A549 (cell line): ENCODE data around the gene SLC9A4. TPM values are rescaled to one million over a fixed set of nuclear protein-coding genes. Genes with fewer than 3 reads are reported as not detected.

Source experiments
- ATAC-seq, 2 experiments: fragments of 200-7000 bp in 1 of 2; fragments of >200 bp in 1 of 2; cut with Nextera tagmentation in 1 of 2; cut with Tn5 transposase in 1 of 2; 3 replicates each; pipeline versions ENCODE4 v1.8.0 to v1.9.1; 2018 to 2020; ENCODE audit warnings: mild to moderate bottlenecking in 1 of 2, moderate library complexity in 1 of 2
- CTCF ChIA-PET: fragments of 300-600 bp; sonication (Branson Sonifier 250); formaldehyde crosslinking; extraction: SDS; loops from one replicate; lab custom pipeline; 2021; ENCODE audit warnings: antibody characterized with exemption, inconsistent platforms; lab: Yijun Ruan, JAX
- POLR2A ChIA-PET: fragments of 350-600 bp; formaldehyde crosslinking; extraction: SDS; loops from one replicate; lab custom pipeline; 2021; ENCODE audit warnings: antibody characterized with exemption, inconsistent platforms; lab: Yijun Ruan, JAX
- DNase-seq, 2 experiments: peaks; one replicate each; pipeline versions ENCODE4 v3.0.0 to v3.0.0-alpha.2; 2011 to 2016; ENCODE audit warnings: low read depth in 1 of 2, low spot score in 1 of 2
- FAIRE-seq: peaks from 2 replicates; lab custom pipeline; 2011; peaks lifted over from hg19 to GRCh38; lab: Jason Lieb, UNC
- H3K27ac ChIP-seq, 2 experiments: fragments of >200 bp; sonication (Bioruptor Twin); formaldehyde crosslinking; 3 replicates each; pipeline ENCODE4 v1.5.1; 2016 to 2017
- H3K4me1 ChIP-seq: fragments of >200 bp; sonication (Bioruptor Twin); formaldehyde crosslinking; 3 replicates; pipeline ENCODE4 v1.6.1; 2016
- H3K4me2 ChIP-seq: fragments of >200 bp; sonication (Bioruptor Twin); formaldehyde crosslinking; 3 replicates; pipeline ENCODE4 v1.6.1; 2016
- H3K4me3 ChIP-seq: fragments of >200 bp; sonication (Bioruptor Twin); formaldehyde crosslinking; 3 replicates; pipeline ENCODE4 v1.5.1; 2016
- H3K9me3 ChIP-seq: fragments of >200 bp; sonication (Bioruptor Twin); formaldehyde crosslinking; 3 replicates; pipeline ENCODE4 v1.6.1; 2016
- CBX2 ChIP-seq: fragments of 200-600 bp; sonication (generic); IDR thresholded peaks from 2 replicates; pipeline ENCODE4 v1.6.1; 2016; ENCODE audit warnings: low read depth, mild to moderate bottlenecking, borderline replicate concordance
- CHD2 ChIP-seq: fragments of 150-350 bp; IDR thresholded peaks from 2 replicates; pipeline ENCODE4 v1.6.1; 2014; ENCODE audit warnings: low read length; ENCODE audit not compliant: partially characterized antibody
- E2F6 ChIP-seq: IDR thresholded peaks from 2 replicates; pipeline ENCODE4 v1.6.1; 2012; ENCODE audit warnings: low read depth, borderline replicate concordance
- EHF ChIP-seq: fragments of 250-450 bp; sonication (Bioruptor Pico); IDR thresholded peaks from 2 replicates; pipeline ENCODE4 v1.5.0; 2020; ENCODE audit warnings: mild to moderate bottlenecking
- EHMT2 ChIP-seq: fragments of 200-600 bp; sonication (generic); IDR thresholded peaks from 2 replicates; pipeline ENCODE4 v1.6.1; 2016; ENCODE audit warnings: antibody characterized with exemption, low read depth, mild to moderate bottlenecking, moderate library complexity
- EP300 ChIP-seq, 2 experiments: fragments of >200 bp; sonication (Bioruptor Twin); formaldehyde crosslinking; IDR thresholded peaks; 2 replicates in 1 of 2; 3 replicates in 1 of 2; pipeline ENCODE4 v1.6.1; 2016 to 2017
- HEYL ChIP-seq: fragments of 250-450 bp; sonication (Bioruptor Pico); IDR thresholded peaks from 2 replicates; pipeline ENCODE4 v1.8.0; 2021; ENCODE audit warnings: mild to moderate bottlenecking, moderate library complexity
- HOXB5 ChIP-seq: fragments of 250-450 bp; sonication (Bioruptor Pico); IDR thresholded peaks from 2 replicates; pipeline ENCODE4 v1.5.0; 2020; ENCODE audit warnings: mild to moderate bottlenecking, moderate library complexity
- JUNB ChIP-seq: fragments of >200 bp; sonication (Bioruptor Twin); formaldehyde crosslinking; IDR thresholded peaks from 2 replicates; pipeline ENCODE4 v1.6.1; 2016
- KDM1A ChIP-seq: fragments of 200-600 bp; sonication (generic); IDR thresholded peaks from 2 replicates; pipeline ENCODE4 v1.6.1; 2016; ENCODE audit warnings: low read depth, mild to moderate bottlenecking
- KDM5A ChIP-seq: fragments of 200-600 bp; sonication (generic); IDR thresholded peaks from 2 replicates; pipeline ENCODE4 v1.6.1; 2016; ENCODE audit warnings: antibody characterized with exemption, mild to moderate bottlenecking
- MYC ChIP-seq: IDR thresholded peaks from 2 replicates; pipeline ENCODE4 v1.6.1; 2012; ENCODE audit warnings: mild to moderate bottlenecking, inconsistent platforms, low read length, improper control_type of control experiment, borderline replicate concordance
- NFE2L2 ChIP-seq: fragments of 150-350 bp; conservative IDR thresholded peaks from 2 replicates; pipeline ENCODE4 v1.6.1; 2014; ENCODE audit warnings: low read length
- PHF8 ChIP-seq: fragments of 200-600 bp; sonication (generic); IDR thresholded peaks from 2 replicates; pipeline ENCODE4 v1.6.1; 2016; ENCODE audit warnings: low read depth, mild to moderate bottlenecking, antibody characterized with exemption, moderate library complexity, borderline replicate concordance
- RARB ChIP-seq: fragments of 250-450 bp; sonication (Bioruptor Pico); IDR thresholded peaks from 2 replicates; pipeline ENCODE4 v1.8.0; 2021; ENCODE audit warnings: mild to moderate bottlenecking, moderate library complexity
- RFX5 ChIP-seq: fragments of 450-650 bp; IDR thresholded peaks from 2 replicates; pipeline ENCODE4 v1.7.1; 2014; ENCODE audit warnings: antibody characterized with exemption, mild to moderate bottlenecking, moderate library complexity
- SREBF2 ChIP-seq: fragments of 450-650 bp; IDR thresholded peaks from 2 replicates; pipeline ENCODE4 v1.6.1; 2014; ENCODE audit warnings: mild to moderate bottlenecking, moderate library complexity
- TP53 ChIP-seq: fragments of 250-450 bp; sonication (Bioruptor Pico); IDR thresholded peaks from 2 replicates; pipeline ENCODE4 v1.5.0; 2021; ENCODE audit warnings: mild to moderate bottlenecking, moderate library complexity
- ZSCAN20 ChIP-seq: fragments of 250-450 bp; sonication (Bioruptor Pico); IDR thresholded peaks from 2 replicates; pipeline ENCODE4 v1.8.0; 2022; ENCODE audit warnings: mild to moderate bottlenecking, moderate library complexity
- WGBS: methylation state at CpG from one replicate; pipeline ENCODE4 v1.1.6; 2017; ENCODE audit errors: missing lambda C conversion rate; 5-methylcytosine and 5-hydroxymethylcytosine counted together
- polyA plus RNA-seq, 4 experiments: library from polyadenylated mRNA; depleted of rRNA in 3 of 4; stranded (reverse); fragments of >200 nt; fragmentation: RNase III in 1 of 4; extraction: RNeasy Plus Mini Kit Qiagen cat#74134 plus additional on column Dnase treatment in 1 of 4; gene quantifications; 2 replicates in 3 of 4; 3 replicates in 1 of 4; pipeline ENCODE4 v1.2.3, GENCODE V29; 2011 to 2017
- TF ChIP-seq, protein P1 (sequence below): fragments of 450-650 bp; IDR thresholded peaks from 2 replicates; pipeline ENCODE4 v1.6.1; 2014; ENCODE audit warnings: antibody characterized with exemption
- TF ChIP-seq, protein P2 (sequence below): IDR thresholded peaks from 2 replicates; pipeline ENCODE4 v1.6.1; 2012
- TF ChIP-seq, protein P3 (sequence below): fragments of 200-600 bp; sonication (generic); IDR thresholded peaks from 2 replicates; pipeline ENCODE4 v1.6.1; 2016; ENCODE audit warnings: antibody characterized with exemption, mild to moderate bottlenecking, moderate library complexity

Gene SLC9A4
- polyA plus RNA-seq, 2 of the 4 experiments (the other 2 are of a cell fraction), result not detected

GRCh38 chr2:102436323-102436722 is 36.7 kb upstream of the SLC9A4 start:
- ChIA-PET POLR2A (no interaction called here), CTCF (interaction anchor here (1.0 kb wide), 1 partner anchor 196 kb away, joined by 3 read pairs; no protein-coding TSS in a partner anchor)
- no peak for DNase-seq
- ATAC-seq, result no peak
- 14% methylated on average over 3 of the region's 3 CpGs for WGBS
- TF ChIP-seq, protein P1, sequence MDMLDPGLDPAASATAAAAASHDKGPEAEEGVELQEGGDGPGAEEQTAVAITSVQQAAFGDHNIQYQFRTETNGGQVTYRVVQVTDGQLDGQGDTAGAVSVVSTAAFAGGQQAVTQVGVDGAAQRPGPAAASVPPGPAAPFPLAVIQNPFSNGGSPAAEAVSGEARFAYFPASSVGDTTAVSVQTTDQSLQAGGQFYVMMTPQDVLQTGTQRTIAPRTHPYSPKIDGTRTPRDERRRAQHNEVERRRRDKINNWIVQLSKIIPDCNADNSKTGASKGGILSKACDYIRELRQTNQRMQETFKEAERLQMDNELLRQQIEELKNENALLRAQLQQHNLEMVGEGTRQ, result no peak
- no peak for TF ChIP-seq JUNB
- TF ChIP-seq HOXB5 (CRISPR knock-in tag), result no peak
- TF ChIP-seq CHD2, result no peak
- TF ChIP-seq MYC, result no peak
- TF ChIP-seq RARB (CRISPR knock-in tag), result no peak
- no peak for TF ChIP-seq SREBF2
- TF ChIP-seq PHF8, result no peak
- TF ChIP-seq KDM1A, result no peak
- no peak for TF ChIP-seq EHF
- TF ChIP-seq RFX5, result no peak
- no peak for TF ChIP-seq E2F6
- TF ChIP-seq, protein P2, sequence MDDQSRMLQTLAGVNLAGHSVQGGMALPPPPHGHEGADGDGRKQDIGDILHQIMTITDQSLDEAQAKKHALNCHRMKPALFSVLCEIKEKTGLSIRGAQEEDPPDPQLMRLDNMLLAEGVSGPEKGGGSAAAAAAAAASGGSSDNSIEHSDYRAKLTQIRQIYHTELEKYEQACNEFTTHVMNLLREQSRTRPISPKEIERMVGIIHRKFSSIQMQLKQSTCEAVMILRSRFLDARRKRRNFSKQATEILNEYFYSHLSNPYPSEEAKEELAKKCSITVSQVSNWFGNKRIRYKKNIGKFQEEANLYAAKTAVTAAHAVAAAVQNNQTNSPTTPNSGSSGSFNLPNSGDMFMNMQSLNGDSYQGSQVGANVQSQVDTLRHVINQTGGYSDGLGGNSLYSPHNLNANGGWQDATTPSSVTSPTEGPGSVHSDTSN, result no peak
- TF ChIP-seq TP53 (CRISPR knock-in tag), result no peak
- TF ChIP-seq EP300 (IDR thresholded peaks at IDR 0.05), result no peak
- no peak for TF ChIP-seq HEYL (CRISPR knock-in tag)
- TF ChIP-seq ZSCAN20, result no peak
- TF ChIP-seq CBX2, result no peak
- no peak for TF ChIP-seq EHMT2
- no peak for TF ChIP-seq NFE2L2
- no peak for FAIRE-seq
- Histone ChIP-seq H3K4me3 (no peak overlapping the region), H3K9me3 (no peaks in the 10 kb centered on the region), H3K27ac (no peak overlapping the region), H3K4me2 (no peak overlapping the region), H3K4me1 (no peaks in the 10 kb centered on the region)

- CTCF ChIA-PET, result interaction anchor here (0.7 to 1.0 kb wide), 2 partner anchors 11 to 196 kb away, joined by 3 read pairs; no protein-coding TSS in a partner anchor
- H3K4me2 ChIP-seq, result no peak overlapping the region
- DNase-seq, result no peak
- no peak overlapping the region for H3K27ac ChIP-seq
- no peaks in the 10 kb centered on the region for H3K4me1 ChIP-seq
- no peak for FAIRE-seq
- no peak for ATAC-seq
- TF ChIP-seq RFX5 (no peak), KDM5A (no peak)
- TF ChIP-seq, protein P3, sequence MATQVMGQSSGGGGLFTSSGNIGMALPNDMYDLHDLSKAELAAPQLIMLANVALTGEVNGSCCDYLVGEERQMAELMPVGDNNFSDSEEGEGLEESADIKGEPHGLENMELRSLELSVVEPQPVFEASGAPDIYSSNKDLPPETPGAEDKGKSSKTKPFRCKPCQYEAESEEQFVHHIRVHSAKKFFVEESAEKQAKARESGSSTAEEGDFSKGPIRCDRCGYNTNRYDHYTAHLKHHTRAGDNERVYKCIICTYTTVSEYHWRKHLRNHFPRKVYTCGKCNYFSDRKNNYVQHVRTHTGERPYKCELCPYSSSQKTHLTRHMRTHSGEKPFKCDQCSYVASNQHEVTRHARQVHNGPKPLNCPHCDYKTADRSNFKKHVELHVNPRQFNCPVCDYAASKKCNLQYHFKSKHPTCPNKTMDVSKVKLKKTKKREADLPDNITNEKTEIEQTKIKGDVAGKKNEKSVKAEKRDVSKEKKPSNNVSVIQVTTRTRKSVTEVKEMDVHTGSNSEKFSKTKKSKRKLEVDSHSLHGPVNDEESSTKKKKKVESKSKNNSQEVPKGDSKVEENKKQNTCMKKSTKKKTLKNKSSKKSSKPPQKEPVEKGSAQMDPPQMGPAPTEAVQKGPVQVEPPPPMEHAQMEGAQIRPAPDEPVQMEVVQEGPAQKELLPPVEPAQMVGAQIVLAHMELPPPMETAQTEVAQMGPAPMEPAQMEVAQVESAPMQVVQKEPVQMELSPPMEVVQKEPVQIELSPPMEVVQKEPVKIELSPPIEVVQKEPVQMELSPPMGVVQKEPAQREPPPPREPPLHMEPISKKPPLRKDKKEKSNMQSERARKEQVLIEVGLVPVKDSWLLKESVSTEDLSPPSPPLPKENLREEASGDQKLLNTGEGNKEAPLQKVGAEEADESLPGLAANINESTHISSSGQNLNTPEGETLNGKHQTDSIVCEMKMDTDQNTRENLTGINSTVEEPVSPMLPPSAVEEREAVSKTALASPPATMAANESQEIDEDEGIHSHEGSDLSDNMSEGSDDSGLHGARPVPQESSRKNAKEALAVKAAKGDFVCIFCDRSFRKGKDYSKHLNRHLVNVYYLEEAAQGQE, result no peak
- no peaks in the 10 kb centered on the region for H3K9me3 ChIP-seq
- 48% methylated on average over 4 of the region's 4 CpGs for WGBS
- no peak overlapping the region for H3K4me3 ChIP-seq
- POLR2A ChIA-PET, result no interaction called here
These were observed 35.9 kb upstream of the SLC9A4 start for GRCh38 chr2:102437122-102437521.
